NCI-H146 (cell line): ENCODE measurements around the gene TMEM121.
"Not testable (repeated sequence)": the region's sequence is repeated elsewhere in the genome, so short reads cannot be mapped to it uniquely, and the experiment has no call there.

Source experiments
- DNase-seq: peaks from one replicate; lab custom pipeline; 2025; lab: John Stamatoyannopoulos, UW

Gene TMEM121

DNA sequence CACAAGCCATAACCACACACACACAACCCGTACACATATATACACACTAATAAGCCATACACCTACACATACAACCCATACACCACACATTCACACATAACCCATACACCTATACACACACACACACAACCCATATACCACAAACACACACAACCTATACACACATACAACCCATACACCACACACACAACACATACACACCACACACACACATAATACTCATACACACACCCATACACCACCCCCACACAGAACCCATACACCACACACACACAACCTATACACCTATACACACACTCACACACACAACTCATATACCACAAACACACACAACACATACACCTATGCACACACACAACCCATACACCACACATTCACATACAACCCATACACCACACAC, 44.1 kb downstream of the TMEM121 start:
- DNase-seq = no peak

GRCh38 chr14:105571181-105571951, 45.0 kb downstream of the TMEM121 start:
- DNase-seq = not testable (repeated sequence)

DNA sequence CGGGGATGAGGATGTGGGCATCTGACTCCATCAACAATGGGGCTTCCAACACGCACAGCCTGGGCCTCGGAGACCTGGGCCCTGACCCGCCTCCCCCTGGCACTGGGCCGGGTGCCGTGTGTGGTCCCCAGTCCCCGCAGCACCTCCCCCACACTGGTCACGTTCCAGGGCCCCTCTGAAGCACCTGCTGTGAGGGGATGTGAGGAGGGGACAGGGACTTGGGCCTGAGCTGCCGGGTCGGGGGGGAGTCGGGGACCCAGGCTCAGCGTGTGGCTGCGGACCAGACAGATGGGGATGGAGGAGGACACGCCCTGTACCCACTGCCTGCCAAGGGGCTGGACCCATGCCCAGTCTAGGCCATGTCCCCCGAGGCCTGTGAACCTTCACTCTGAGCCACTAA, 45.7 kb downstream of the TMEM121 start:
- DNase-seq = not testable (repeated sequence)

- not testable (repeated sequence) for DNase-seq
These were observed 47.5 kb downstream of the TMEM121 start for GRCh38 chr14:105573841-105574240.

DNA sequence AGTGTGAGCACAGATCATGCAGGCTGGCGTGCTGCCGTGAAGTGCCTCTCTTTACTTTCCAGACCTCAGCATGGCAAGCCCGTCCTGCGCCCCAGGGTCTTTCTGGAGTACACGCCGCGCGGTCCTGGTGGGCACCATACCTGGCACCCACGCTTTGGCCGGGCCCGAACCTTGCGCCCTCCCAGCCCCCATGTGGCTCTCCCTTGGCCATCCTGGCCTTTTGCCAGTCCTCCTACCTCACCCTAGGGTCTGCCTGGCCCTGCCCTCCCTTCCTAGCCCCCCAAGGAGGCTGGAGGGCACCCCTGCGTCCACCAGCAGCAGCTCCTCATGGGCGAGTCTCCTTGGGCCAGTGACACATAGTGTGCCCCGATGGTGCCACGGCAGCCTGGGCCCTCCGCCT, 48.0 kb downstream of the TMEM121 start:
- not testable (repeated sequence) for DNase-seq

DNA sequence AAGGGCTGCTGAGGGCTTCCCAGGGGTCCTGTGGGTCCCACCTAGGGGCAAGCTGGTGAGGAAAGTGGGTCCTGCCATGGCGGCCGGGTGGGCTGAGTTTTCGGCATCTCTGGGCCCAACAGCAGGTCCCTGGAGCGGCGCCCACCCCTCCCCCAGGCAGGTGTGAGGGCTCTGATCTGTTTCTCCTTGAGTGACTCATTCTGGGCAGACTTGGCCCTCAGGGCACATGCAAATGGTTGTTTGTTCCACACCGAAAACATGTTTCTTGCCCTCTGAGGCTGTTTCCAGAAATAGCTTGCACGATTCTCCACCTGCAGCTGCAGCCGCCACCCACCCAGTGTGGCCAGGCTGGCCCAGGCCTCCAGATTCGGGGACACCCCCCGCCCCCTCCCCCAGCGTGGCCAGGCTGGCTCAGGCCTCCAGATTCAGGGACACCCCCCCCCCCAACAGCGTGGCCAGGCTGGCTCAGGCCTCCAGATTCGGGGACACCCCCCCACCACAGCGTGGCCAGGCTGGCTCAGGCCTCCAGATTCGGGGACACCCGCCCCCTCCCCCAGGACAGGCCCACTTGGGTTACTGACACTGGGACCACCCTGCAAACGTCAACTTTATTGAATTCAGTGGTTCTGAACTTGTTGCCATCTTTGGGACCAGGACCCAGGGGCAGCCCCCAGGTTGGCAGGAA, 48.8 kb downstream of the TMEM121 start:
- not testable (repeated sequence) for DNase-seq

DNA sequence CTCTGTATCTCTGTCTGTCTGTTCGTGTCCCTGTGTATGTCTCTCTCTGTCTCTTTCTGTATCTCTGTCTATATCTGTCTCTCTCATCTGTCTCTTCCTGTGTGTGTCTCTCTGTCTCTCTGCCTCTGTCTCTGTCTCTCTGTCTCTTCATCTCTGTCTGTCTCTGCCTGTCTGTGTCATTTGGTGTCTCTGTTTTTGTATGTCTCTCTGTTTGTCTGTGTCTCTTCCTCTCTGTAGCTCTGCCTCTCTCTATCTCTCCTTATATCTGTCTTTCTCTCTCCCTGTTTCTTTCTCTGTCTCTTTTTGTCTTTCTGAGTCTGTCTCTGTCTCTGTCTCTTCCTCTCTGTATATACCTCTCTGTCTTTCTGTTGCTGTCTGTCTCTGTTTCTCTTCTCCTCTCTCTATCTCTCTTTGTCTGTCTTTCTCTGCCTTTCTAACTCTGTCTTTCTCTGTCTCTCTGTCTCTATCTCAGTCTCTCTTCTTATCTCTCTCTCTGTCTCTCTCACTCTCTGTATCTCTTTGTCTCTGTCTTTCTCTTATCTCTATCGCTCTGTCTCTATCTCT, 50.2 kb downstream of the TMEM121 start:
- no peak for DNase-seq

GRCh38 chr14:105577314-105577861, 51.0 kb downstream of the TMEM121 start:
- no peak for DNase-seq

- DNase-seq = no peak
These were observed 51.7 kb downstream of the TMEM121 start for GRCh38 chr14:105578070-105578469.

- not testable (repeated sequence) for DNase-seq
These were observed 52.8 kb downstream of the TMEM121 start for GRCh38 chr14:105579221-105579620.
